ENCODE measurements around the gene GFER.
A peak's percentile ranks its signal among the peaks of the same experiment; 100 is the strongest.

Gene GFER

DNA sequence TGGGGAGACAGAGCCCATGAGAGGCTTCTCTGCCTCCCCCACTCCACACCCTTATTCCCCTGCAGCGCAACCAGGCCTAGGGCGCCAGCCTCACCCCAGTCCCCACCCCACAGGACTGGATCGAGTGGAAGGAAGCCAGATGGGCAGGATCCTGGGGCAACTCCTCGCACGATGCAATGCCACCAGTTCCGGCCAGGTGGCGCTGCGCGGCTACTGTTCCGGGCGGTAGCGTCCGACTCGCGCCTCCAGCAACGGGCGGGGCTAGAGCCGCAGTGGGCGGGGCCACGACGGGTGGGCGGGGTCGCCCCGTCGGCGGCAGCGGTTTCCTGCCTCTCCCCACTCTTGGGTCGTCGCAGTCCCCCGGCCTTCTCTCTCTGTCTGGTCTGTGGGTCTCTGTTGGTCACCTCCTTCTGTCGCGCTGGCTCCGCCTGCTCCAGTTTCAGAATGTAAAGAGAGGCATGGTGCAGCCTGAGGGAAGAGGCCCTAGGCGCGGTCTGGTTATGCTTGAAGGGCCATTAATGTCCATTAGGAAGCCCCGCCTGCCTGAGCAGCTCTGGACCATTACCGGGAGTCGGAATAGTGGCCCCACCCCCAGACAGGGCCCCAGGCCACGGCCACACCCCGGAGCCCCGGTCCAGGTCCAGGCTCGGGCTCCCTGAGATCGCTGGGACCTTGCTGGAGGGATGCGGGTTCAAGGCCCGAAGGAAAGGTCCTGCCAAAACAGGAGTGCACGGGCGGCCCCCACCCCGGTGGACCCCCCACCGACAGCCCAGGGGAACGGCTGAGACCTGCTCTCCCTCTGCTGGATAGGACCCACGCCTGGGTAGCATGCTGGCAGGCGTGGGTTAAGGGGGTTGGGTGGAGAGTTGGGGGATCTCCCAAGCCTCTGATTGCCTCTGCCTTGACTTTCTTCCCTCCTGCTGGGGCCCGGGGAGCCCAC lies 39.4 kb downstream of the GFER start:
- Histone ChIP-seq H3K4me1 (ENCODE audit: control insufficient read depth, insufficient read depth, low read length) (peaks cover 3% of the 10 kb centered on the region; the same call in 1 of the 2 replicates), H3K27ac (ENCODE audit: extremely low read depth, low read depth, low read length) (no peak overlapping the region), H3K4me3 (ENCODE audit: low read depth, low read length) (peak overlapping the region; percentile 13), H3K9me3 (ENCODE audit: control insufficient read depth, insufficient read depth, low read depth, low read length) (no peaks in the 10 kb centered on the region), H3K36me3 (ENCODE audit: control insufficient read depth in 2 of 2, insufficient read depth in 1 of 2, low read length in 2 of 2) (no peaks in the 10 kb centered on the region)
- CTCF ChIA-PET, result interaction anchor here (0.6 to 3.9 kb wide), 15 partner anchors 10 to 186 kb away, joined by 3 to 35 read pairs (median 5); partner anchors contain the start of genes NTHL1, TRAF7 and TSC2
- POLR2A ChIA-PET, result interaction anchor here (0.6 to 3.2 kb wide), 8 partner anchors 10 to 245 kb away, joined by 4 to 18 read pairs (median 6); partner anchors contain the start of genes PGP and TRAF7
- peak; percentile 76 for TF ChIP-seq KLF16 (tag by site-specific recombination; IDR thresholded peaks at IDR 0.05)
- no peak for TF ChIP-seq ZNF555 (tag by site-specific recombination; conservative IDR thresholded peaks at IDR 0.05)
- no peak for TF ChIP-seq ZBTB21 (tag by site-specific recombination; IDR thresholded peaks at IDR 0.05)
- TF ChIP-seq ZNF354C (tag by site-specific recombination; IDR thresholded peaks at IDR 0.05; ENCODE audit: borderline replicate concordance, low read depth), result no peak
- TF ChIP-seq RBAK (tag by site-specific recombination; IDR thresholded peaks at IDR 0.05), result no peak
- TF ChIP-seq, protein P1, sequence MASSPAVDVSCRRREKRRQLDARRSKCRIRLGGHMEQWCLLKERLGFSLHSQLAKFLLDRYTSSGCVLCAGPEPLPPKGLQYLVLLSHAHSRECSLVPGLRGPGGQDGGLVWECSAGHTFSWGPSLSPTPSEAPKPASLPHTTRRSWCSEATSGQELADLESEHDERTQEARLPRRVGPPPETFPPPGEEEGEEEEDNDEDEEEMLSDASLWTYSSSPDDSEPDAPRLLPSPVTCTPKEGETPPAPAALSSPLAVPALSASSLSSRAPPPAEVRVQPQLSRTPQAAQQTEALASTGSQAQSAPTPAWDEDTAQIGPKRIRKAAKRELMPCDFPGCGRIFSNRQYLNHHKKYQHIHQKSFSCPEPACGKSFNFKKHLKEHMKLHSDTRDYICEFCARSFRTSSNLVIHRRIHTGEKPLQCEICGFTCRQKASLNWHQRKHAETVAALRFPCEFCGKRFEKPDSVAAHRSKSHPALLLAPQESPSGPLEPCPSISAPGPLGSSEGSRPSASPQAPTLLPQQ (tag by site-specific recombination; IDR thresholded peaks at IDR 0.05), result peak; percentile 50
- TF ChIP-seq, protein P2, sequence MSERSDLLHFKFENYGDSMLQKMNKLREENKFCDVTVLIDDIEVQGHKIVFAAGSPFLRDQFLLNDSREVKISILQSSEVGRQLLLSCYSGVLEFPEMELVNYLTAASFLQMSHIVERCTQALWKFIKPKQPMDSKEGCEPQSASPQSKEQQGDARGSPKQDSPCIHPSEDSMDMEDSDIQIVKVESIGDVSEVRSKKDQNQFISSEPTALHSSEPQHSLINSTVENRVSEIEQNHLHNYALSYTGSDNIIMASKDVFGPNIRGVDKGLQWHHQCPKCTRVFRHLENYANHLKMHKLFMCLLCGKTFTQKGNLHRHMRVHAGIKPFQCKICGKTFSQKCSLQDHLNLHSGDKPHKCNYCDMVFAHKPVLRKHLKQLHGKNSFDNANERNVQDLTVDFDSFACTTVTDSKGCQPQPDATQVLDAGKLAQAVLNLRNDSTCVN (tag by site-specific recombination; optimal IDR thresholded peaks at IDR 0.05), result peak; percentile 57
- peak; percentile 59; the same call in 1 of the 2 replicates for TF ChIP-seq ZEB2 (tag by site-specific recombination; IDR thresholded peaks at IDR 0.05)
- no peak for TF ChIP-seq ZNF658 (tag by site-specific recombination; IDR thresholded peaks at IDR 0.05)
- TF ChIP-seq WT1 (tag by site-specific recombination; IDR thresholded peaks at IDR 0.05), result no peak
- TF ChIP-seq ZNF341 (tag by site-specific recombination; IDR thresholded peaks at IDR 0.05; ENCODE audit: low read depth), result 0 out of 2 replicates have a peak, but pooled peaks have one; percentile 8
- TF ChIP-seq, protein P3, sequence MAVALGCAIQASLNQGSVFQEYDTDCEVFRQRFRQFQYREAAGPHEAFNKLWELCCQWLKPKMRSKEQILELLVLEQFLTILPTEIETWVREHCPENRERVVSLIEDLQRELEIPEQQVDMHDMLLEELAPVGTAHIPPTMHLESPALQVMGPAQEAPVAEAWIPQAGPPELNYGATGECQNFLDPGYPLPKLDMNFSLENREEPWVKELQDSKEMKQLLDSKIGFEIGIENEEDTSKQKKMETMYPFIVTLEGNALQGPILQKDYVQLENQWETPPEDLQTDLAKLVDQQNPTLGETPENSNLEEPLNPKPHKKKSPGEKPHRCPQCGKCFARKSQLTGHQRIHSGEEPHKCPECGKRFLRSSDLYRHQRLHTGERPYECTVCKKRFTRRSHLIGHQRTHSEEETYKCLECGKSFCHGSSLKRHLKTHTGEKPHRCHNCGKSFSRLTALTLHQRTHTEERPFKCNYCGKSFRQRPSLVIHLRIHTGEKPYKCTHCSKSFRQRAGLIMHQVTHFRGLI (tag by site-specific recombination; IDR thresholded peaks at IDR 0.05), result no peak
- no peak for TF ChIP-seq HOXC10 (CRISPR knock-in tag; IDR thresholded peaks at IDR 0.05)
- peak; percentile 27; the same call in 1 of the 2 replicates for TF ChIP-seq ZNF324 (tag by site-specific recombination; IDR thresholded peaks at IDR 0.05)
- no peak for TF ChIP-seq ZNF114 (tag by site-specific recombination; IDR thresholded peaks at IDR 0.05)
- TF ChIP-seq ZNF544 (tag by site-specific recombination; IDR thresholded peaks at IDR 0.05), result no peak
- peak; percentile 71 for TF ChIP-seq GLIS2 (tag by site-specific recombination; IDR thresholded peaks at IDR 0.05)
- TF ChIP-seq SP3 (tag by site-specific recombination; IDR thresholded peaks at IDR 0.05), result peak; percentile 89
- TF ChIP-seq, protein P4, sequence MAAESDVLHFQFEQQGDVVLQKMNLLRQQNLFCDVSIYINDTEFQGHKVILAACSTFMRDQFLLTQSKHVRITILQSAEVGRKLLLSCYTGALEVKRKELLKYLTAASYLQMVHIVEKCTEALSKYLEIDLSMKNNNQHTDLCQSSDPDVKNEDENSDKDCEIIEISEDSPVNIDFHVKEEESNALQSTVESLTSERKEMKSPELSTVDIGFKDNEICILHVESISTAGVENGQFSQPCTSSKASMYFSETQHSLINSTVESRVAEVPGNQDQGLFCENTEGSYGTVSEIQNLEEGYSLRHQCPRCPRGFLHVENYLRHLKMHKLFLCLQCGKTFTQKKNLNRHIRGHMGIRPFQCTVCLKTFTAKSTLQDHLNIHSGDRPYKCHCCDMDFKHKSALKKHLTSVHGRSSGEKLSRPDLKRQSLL (tag by site-specific recombination; IDR thresholded peaks at IDR 0.05), result no peak
- TF ChIP-seq, protein P5, sequence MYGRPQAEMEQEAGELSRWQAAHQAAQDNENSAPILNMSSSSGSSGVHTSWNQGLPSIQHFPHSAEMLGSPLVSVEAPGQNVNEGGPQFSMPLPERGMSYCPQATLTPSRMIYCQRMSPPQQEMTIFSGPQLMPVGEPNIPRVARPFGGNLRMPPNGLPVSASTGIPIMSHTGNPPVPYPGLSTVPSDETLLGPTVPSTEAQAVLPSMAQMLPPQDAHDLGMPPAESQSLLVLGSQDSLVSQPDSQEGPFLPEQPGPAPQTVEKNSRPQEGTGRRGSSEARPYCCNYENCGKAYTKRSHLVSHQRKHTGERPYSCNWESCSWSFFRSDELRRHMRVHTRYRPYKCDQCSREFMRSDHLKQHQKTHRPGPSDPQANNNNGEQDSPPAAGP (tag by site-specific recombination; IDR thresholded peaks at IDR 0.05), result peak; percentile 69; the same call in 1 of the 2 replicates
- no peak for TF ChIP-seq OVOL3 (tag by site-specific recombination; IDR thresholded peaks at IDR 0.05)
- TF ChIP-seq ZNF391 (tag by site-specific recombination; IDR thresholded peaks at IDR 0.05; ENCODE audit: borderline replicate concordance, low read depth), result peak; percentile 65; the same call in 1 of the 2 replicates
- TF ChIP-seq, protein P6, sequence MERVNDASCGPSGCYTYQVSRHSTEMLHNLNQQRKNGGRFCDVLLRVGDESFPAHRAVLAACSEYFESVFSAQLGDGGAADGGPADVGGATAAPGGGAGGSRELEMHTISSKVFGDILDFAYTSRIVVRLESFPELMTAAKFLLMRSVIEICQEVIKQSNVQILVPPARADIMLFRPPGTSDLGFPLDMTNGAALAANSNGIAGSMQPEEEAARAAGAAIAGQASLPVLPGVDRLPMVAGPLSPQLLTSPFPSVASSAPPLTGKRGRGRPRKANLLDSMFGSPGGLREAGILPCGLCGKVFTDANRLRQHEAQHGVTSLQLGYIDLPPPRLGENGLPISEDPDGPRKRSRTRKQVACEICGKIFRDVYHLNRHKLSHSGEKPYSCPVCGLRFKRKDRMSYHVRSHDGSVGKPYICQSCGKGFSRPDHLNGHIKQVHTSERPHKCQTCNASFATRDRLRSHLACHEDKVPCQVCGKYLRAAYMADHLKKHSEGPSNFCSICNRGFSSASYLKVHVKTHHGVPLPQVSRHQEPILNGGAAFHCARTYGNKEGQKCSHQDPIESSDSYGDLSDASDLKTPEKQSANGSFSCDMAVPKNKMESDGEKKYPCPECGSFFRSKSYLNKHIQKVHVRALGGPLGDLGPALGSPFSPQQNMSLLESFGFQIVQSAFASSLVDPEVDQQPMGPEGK (tag by site-specific recombination; IDR thresholded peaks at IDR 0.05), result peak; percentile 64; the same call in 1 of the 2 replicates
- TF ChIP-seq ZNF624 (tag by site-specific recombination; IDR thresholded peaks at IDR 0.05), result no peak
- no peak for TF ChIP-seq ZNF23 (tag by site-specific recombination; IDR thresholded peaks at IDR 0.05; ENCODE audit: borderline replicate concordance)
- peak; percentile 85 for TF ChIP-seq OSR2 (tag by site-specific recombination; IDR thresholded peaks at IDR 0.05)
- TF ChIP-seq ZNF366 (tag by site-specific recombination; conservative IDR thresholded peaks at IDR 0.05), result no peak
- TF ChIP-seq KLF1 (tag by site-specific recombination; IDR thresholded peaks at IDR 0.05), result peak; percentile 68
- peak; percentile 30 for TF ChIP-seq SP7 (tag by site-specific recombination; IDR thresholded peaks at IDR 0.05)
